ENCODE data around the gene ZNF593OS. TPM values are rescaled to one million over a fixed set of nuclear protein-coding genes. Genes with fewer than 3 reads are reported as not detected.

Gene ZNF593OS
- total and polyA plus RNA-seq, 8 donors: 0.35 to 0.68 TPM; not detected in 6

- no peak for FAIRE-seq
- no peak for ATAC-seq
- WGBS, 2 donors: 94 to 96% methylated on average over 6 of the region's 6 CpGs
Measured at GRCh38 chr1:26187882-26188281, 16.2 kb upstream of the ZNF593OS start.

GRCh38 chr1:26184883-26185282 lies 13.3 kb upstream of the ZNF593OS start:
- H3K9me3 ChIP-seq: no peaks in the 10 kb centered on the region
- DNase-seq: no peak
- no peak for FAIRE-seq
- no peaks in the 10 kb centered on the region for H3K27me3 ChIP-seq
- TF ChIP-seq CTCF (IDR thresholded peaks at IDR 0.05): no peak
- H3K4me1 ChIP-seq: no peaks in the 10 kb centered on the region
- H3K4me3 ChIP-seq: no peak overlapping the region
- H3K36me3 ChIP-seq: peaks cover 0 to 40% (median 0%) of the 10 kb centered on the region in 3 donors
- ATAC-seq: no peak
- no peak overlapping the region for H3K27ac ChIP-seq
- intact Hi-C loops (cut with DNase I): no loop called here
- 97 to 98% methylated on average over 21 of the region's 21 CpGs for WGBS, 2 donors

More at GRCh38 chr1:26187882-26188281, 16.2 kb upstream of the ZNF593OS start:
- intact Hi-C loops (cut with DNase I): no loop called here
- Histone ChIP-seq H3K36me3 (peaks cover 0 to 20% (median 0%) of the 10 kb centered on the region in 3 donors), H3K27me3 (no peaks in the 10 kb centered on the region), H3K4me1 (no peaks in the 10 kb centered on the region), H3K27ac (no peak overlapping the region), H3K4me3 (no peak overlapping the region), H3K9me3 (no peaks in the 10 kb centered on the region)
- no peak for TF ChIP-seq CTCF (IDR thresholded peaks at IDR 0.05)
- no peak for DNase-seq

- Histone ChIP-seq H3K4me3 (no peak overlapping the region), H3K36me3 (peaks cover 0 to 40% (median 0%) of the 10 kb centered on the region in 3 donors), H3K4me1 (no peaks in the 10 kb centered on the region), H3K27ac (no peak overlapping the region), H3K27me3 (no peaks in the 10 kb centered on the region), H3K9me3 (no peaks in the 10 kb centered on the region)
- WGBS, 2 donors: 91 to 93% methylated on average over 7 of the region's 7 CpGs
- no peak for FAIRE-seq
- intact Hi-C loops (cut with DNase I): no loop called here
- no peak for ATAC-seq
- TF ChIP-seq CTCF (IDR thresholded peaks at IDR 0.05): no peak
- DNase-seq: peak in 1 of 6 donors; percentile 57
Measured at GRCh38 chr1:26184086-26184485, 12.5 kb upstream of the ZNF593OS start.

GRCh38 chr1:26182383-26182696 lies 10.7 kb upstream of the ZNF593OS start:
- no peak for ATAC-seq
- DNase-seq: no peak
- H3K27ac ChIP-seq: no peak overlapping the region
- intact Hi-C loops (cut with DNase I): no loop called here
- 81 to 86% methylated on average over 7 of the region's 7 CpGs for WGBS, 2 donors
- no peak for TF ChIP-seq CTCF (IDR thresholded peaks at IDR 0.05)
- peaks cover 5 to 8% (median 6%) of the 10 kb centered on the region in 3 donors for H3K4me1 ChIP-seq
- FAIRE-seq: no peak
- H3K27me3 ChIP-seq: no peaks in the 10 kb centered on the region
- no peaks in the 10 kb centered on the region for H3K9me3 ChIP-seq
- peaks cover 0 to 40% (median 0%) of the 10 kb centered on the region in 3 donors for H3K36me3 ChIP-seq
- H3K4me3 ChIP-seq: no peak overlapping the region

- no peak for TF ChIP-seq CTCF (IDR thresholded peaks at IDR 0.05)
- Histone ChIP-seq H3K27ac (no peak overlapping the region), H3K36me3 (peaks cover 0 to 40% (median 0%) of the 10 kb centered on the region in 3 donors), H3K9me3 (no peaks in the 10 kb centered on the region), H3K4me1 (peaks cover 5 to 8% (median 6%) of the 10 kb centered on the region in 3 donors), H3K27me3 (no peaks in the 10 kb centered on the region), H3K4me3 (no peak overlapping the region)
- 78 to 81% methylated on average over 9 of the region's 9 CpGs for WGBS, 2 donors
- DNase-seq: no peak
- no peak for ATAC-seq
- intact Hi-C loops (cut with DNase I): no loop called here
- no peak for FAIRE-seq
Measured at GRCh38 chr1:26181586-26182382, 10.2 kb upstream of the ZNF593OS start.

Data from pancreas (tissue), 10 donors.